IMR-90 (cell line): Measurements from ENCODE around the gene SLFNL1.

ENCODE experiments used
- BHLHE40 ChIP-seq: fragments of 150-350 bp; IDR thresholded peaks from 2 replicates; pipeline ENCODE4 v1.6.1; 2016; ENCODE audit warnings: mild to moderate bottlenecking, low read depth, low read length
- CHD1 ChIP-seq: IDR thresholded peaks from 2 replicates; pipeline ENCODE4 v1.6.1; 2012; ENCODE audit warnings: low read depth, low read length, improper control_type of control experiment
- CTCF ChIP-seq: conservative IDR thresholded peaks from 2 replicates; pipeline ENCODE4 v1.5.1; 2012; ENCODE audit warnings: mild to moderate bottlenecking, low read depth, low read length, improper control_type of control experiment
- FOS ChIP-seq: fragments of 150-350 bp; IDR thresholded peaks from 2 replicates; pipeline ENCODE4 v1.6.1; 2016; ENCODE audit warnings: low read depth, low read length
- NFE2L2 ChIP-seq: fragments of 150-350 bp; IDR thresholded peaks from 2 replicates; pipeline ENCODE4 v1.6.1; 2016; ENCODE audit warnings: low read depth, mild to moderate bottlenecking, low read length
- POLR2A ChIP-seq: IDR thresholded peaks from 2 replicates; pipeline ENCODE4 v1.6.1; 2012; ENCODE audit warnings: mild to moderate bottlenecking, low read depth, low read length
- RCOR1 ChIP-seq: IDR thresholded peaks from 2 replicates; pipeline ENCODE4 v1.6.1; 2012; ENCODE audit warnings: mild to moderate bottlenecking, low read length, improper control_type of control experiment; ENCODE audit not compliant: insufficient replicate concordance
- USF2 ChIP-seq: fragments of 150-350 bp; IDR thresholded peaks from 2 replicates; pipeline ENCODE4 v1.6.1; 2017; ENCODE audit warnings: mild to moderate bottlenecking, antibody characterized with exemption, low read length, low read depth

- no peak for TF ChIP-seq CTCF
- TF ChIP-seq FOS: no peak
- no peak for TF ChIP-seq BHLHE40
- no peak for TF ChIP-seq CHD1
- TF ChIP-seq RCOR1: no peak
- no peak for TF ChIP-seq POLR2A
- TF ChIP-seq USF2: no peak
- TF ChIP-seq NFE2L2: no peak
Measured at GRCh38 chr1:41015897-41016470, 5.5 kb downstream of the SLFNL1 start.
